ENCODE data around the gene CYP27C1. TPM values are rescaled to one million over a fixed set of nuclear protein-coding genes. Genes with fewer than 3 reads are reported as not detected.

Gene CYP27C1
- total RNA-seq, 4 donors from 2014 or later = 1.8 to 12.7 (median 2.9) TPM

GRCh38 chr2:127181851-127182250, 38.2 kb downstream of the CYP27C1 start:
- no peak overlapping the region for H3K4me3 ChIP-seq

GRCh38 chr2:127179766-127180165, 40.3 kb downstream of the CYP27C1 start:
- H3K27me3 ChIP-seq = no peaks in the 10 kb centered on the region
- no peak for DNase-seq (ENCODE audit: low spot score in 2 of 2)
- peaks cover 27% of the 10 kb centered on the region for H3K4me1 ChIP-seq
- no peak overlapping the region for H3K4me3 ChIP-seq
- WGBS = 73% methylated on average over 3 of the region's 3 CpGs
- no peaks in the 10 kb centered on the region for H3K36me3 ChIP-seq
- H3K9me3 ChIP-seq = peaks cover 5% of the 10 kb centered on the region
- H3K27ac ChIP-seq = no peak overlapping the region
- no peak for TF ChIP-seq EP300 (IDR thresholded peaks at IDR 0.05)

More at GRCh38 chr2:127181851-127182250, 38.2 kb downstream of the CYP27C1 start:
- TF ChIP-seq EP300 (IDR thresholded peaks at IDR 0.05) (no peak), POLR2AphosphoS5 (IDR thresholded peaks at IDR 0.05) (no peak), POLR2A (IDR thresholded peaks at IDR 0.05) (no peak), CTCF (IDR thresholded peaks at IDR 0.05) (no peak)
- peaks cover 6% of the 10 kb centered on the region for H3K4me1 ChIP-seq
- H3K36me3 ChIP-seq = no peaks in the 10 kb centered on the region
- H3K27ac ChIP-seq = no peak overlapping the region
- H3K9me3 ChIP-seq = peaks cover 5% of the 10 kb centered on the region
- H3K27me3 ChIP-seq = no peaks in the 10 kb centered on the region
- peak in 1 of 2 donors; percentile 41 for DNase-seq (ENCODE audit: low spot score in 2 of 2)
- WGBS = 79% methylated on average over 4 of the region's 4 CpGs

GRCh38 chr2:127177617-127178263, 42.4 kb downstream of the CYP27C1 start:
- Histone ChIP-seq H3K36me3 (no peaks in the 10 kb centered on the region), H3K4me3 (no peak overlapping the region), H3K27me3 (no peaks in the 10 kb centered on the region), H3K4me1 (peaks cover 47% of the 10 kb centered on the region), H3K27ac (peak overlapping the region; percentile 70), H3K9me3 (peaks cover 5% of the 10 kb centered on the region)
- no peak for TF ChIP-seq EP300 (IDR thresholded peaks at IDR 0.05)
- TF ChIP-seq CTCF (IDR thresholded peaks at IDR 0.05) = no peak
- no peak for TF ChIP-seq POLR2A (IDR thresholded peaks at IDR 0.05)
- no peak for TF ChIP-seq POLR2AphosphoS5 (IDR thresholded peaks at IDR 0.05)
- peak in 1 of 2 donors; percentile 72 for DNase-seq (ENCODE audit: low spot score in 2 of 2)
- WGBS = 93% methylated on average over 15 of the region's 15 CpGs

- TF ChIP-seq POLR2AphosphoS5 (IDR thresholded peaks at IDR 0.05) (peak in 2 of 3 donors; percentile 69 to 72), CTCF (IDR thresholded peaks at IDR 0.05) (no peak), EP300 (IDR thresholded peaks at IDR 0.05) (no peak), POLR2A (IDR thresholded peaks at IDR 0.05) (no peak)
- Histone ChIP-seq H3K4me3 (no peak overlapping the region), H3K27me3 (no peaks in the 10 kb centered on the region), H3K9me3 (peaks cover 5% of the 10 kb centered on the region), H3K36me3 (no peaks in the 10 kb centered on the region), H3K4me1 (peaks cover 49% of the 10 kb centered on the region), H3K27ac (peak overlapping the region; percentile 70)
- DNase-seq (ENCODE audit: low spot score in 2 of 2) = peak; percentile 81 to 85
- 47% methylated on average over 31 of the region's 31 CpGs for WGBS
These were observed 43.5 kb downstream of the CYP27C1 start for GRCh38 chr2:127176371-127177311.

GRCh38 chr2:127175751-127176354, 44.2 kb downstream of the CYP27C1 start:
- TF ChIP-seq EP300 (IDR thresholded peaks at IDR 0.05) (no peak), POLR2AphosphoS5 (IDR thresholded peaks at IDR 0.05) (no peak), CTCF (IDR thresholded peaks at IDR 0.05) (no peak), POLR2A (IDR thresholded peaks at IDR 0.05) (no peak)
- no peaks in the 10 kb centered on the region for H3K27me3 ChIP-seq
- H3K27ac ChIP-seq = peak overlapping the region; percentile 70
- peak; percentile 78 to 80 for DNase-seq (ENCODE audit: low spot score in 2 of 2)
- 46% methylated on average over 19 of the region's 19 CpGs for WGBS
- no peak overlapping the region for H3K4me3 ChIP-seq
- H3K36me3 ChIP-seq = no peaks in the 10 kb centered on the region
- peaks cover 4% of the 10 kb centered on the region for H3K9me3 ChIP-seq
- peaks cover 49% of the 10 kb centered on the region for H3K4me1 ChIP-seq
